ENCODE results near the gene FGF12.

Gene FGF12

GRCh38 chr3:192317564-192317963 lies 409.8 kb downstream of the FGF12 start:
- no peak for DNase-seq

GRCh38 chr3:192313605-192314004 lies 413.7 kb downstream of the FGF12 start:
- no peak for DNase-seq

GRCh38 chr3:192307631-192308030 lies 419.7 kb downstream of the FGF12 start:
- DNase-seq: no peak

- DNase-seq: no peak
Measured at GRCh38 chr3:192303235-192303634, 424.1 kb downstream of the FGF12 start.

- no peak for DNase-seq
Measured at GRCh38 chr3:192302721-192303120, 424.6 kb downstream of the FGF12 start.

GRCh38 chr3:192299921-192300320 lies 427.4 kb downstream of the FGF12 start:
- no peak for DNase-seq

GRCh38 chr3:192296845-192297244 lies 430.5 kb downstream of the FGF12 start:
- DNase-seq: no peak

GRCh38 chr3:192284443-192285072 lies 442.8 kb downstream of the FGF12 start:
- DNase-seq: no peak

- DNase-seq: no peak
Measured at GRCh38 chr3:192281207-192281880, 446.0 kb downstream of the FGF12 start.

GRCh38 chr3:192279664-192280063 lies 447.7 kb downstream of the FGF12 start:
- no peak for DNase-seq

GRCh38 chr3:192277477-192277876 lies 449.9 kb downstream of the FGF12 start:
- DNase-seq: no peak

- no peak for DNase-seq
Measured at GRCh38 chr3:192275741-192276355, 451.5 kb downstream of the FGF12 start.

GRCh38 chr3:192273697-192274010 lies 453.7 kb downstream of the FGF12 start:
- no peak for DNase-seq

- no peak for DNase-seq
Measured at GRCh38 chr3:192273001-192273696, 454.2 kb downstream of the FGF12 start.

- no peak for DNase-seq
Measured at GRCh38 chr3:192262001-192262400, 465.3 kb downstream of the FGF12 start.

- no peak for DNase-seq
Measured at GRCh38 chr3:192261135-192261534, 466.2 kb downstream of the FGF12 start.

- no peak for DNase-seq
Measured at GRCh38 chr3:192260116-192261010, 467.0 kb downstream of the FGF12 start.

- no peak for DNase-seq
Measured at GRCh38 chr3:192259661-192260060, 467.7 kb downstream of the FGF12 start.

- DNase-seq: no peak
Measured at GRCh38 chr3:192258721-192259120, 468.6 kb downstream of the FGF12 start.

GRCh38 chr3:192255839-192256238 lies 471.5 kb downstream of the FGF12 start:
- DNase-seq: no peak

- DNase-seq: no peak
Measured at GRCh38 chr3:192253138-192253887, 474.0 kb downstream of the FGF12 start.

- no peak for DNase-seq
Measured at GRCh38 chr3:192249516-192249915, 477.8 kb downstream of the FGF12 start.
